HUDEP-2 (cell line): ENCODE results near the gene MPZL2.

Source experiments
- DNase-seq, 76 experiments: peaks; one replicate each; lab custom pipeline; 2025; ENCODE audit not compliant: unreplicated experiment in 76 of 76; lab: John Stamatoyannopoulos, UW

Gene MPZL2

DNA sequence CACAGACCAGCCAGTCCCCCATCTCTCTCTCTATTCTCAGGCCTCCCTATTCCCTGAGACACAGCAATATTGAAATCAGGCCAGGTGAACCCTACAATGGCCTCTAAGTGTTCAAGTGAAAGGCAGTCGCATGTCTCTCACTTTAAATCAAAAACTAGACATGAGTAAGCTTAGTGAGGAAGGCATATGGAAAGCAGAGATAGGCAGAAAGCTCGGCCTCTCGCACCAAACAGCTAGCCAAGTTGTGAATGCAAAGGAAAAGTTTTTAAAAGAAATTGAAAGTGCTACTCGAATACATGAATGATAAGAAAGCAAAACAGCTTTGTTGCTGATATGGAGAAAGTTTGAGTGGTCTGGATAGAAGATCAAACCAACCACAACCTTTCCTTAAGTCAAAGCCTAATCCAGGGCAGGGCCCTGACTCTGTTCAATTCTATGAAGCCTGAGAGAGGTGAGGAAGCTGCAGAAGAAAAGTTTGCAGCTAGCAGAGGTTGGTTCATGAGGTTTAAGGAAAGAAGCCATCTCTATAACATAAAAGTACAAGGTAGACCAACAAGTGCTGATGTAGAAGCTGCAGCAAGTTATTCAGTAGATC lies 19.8 kb upstream of the MPZL2 start:
- DNase-seq: no peak

DNA sequence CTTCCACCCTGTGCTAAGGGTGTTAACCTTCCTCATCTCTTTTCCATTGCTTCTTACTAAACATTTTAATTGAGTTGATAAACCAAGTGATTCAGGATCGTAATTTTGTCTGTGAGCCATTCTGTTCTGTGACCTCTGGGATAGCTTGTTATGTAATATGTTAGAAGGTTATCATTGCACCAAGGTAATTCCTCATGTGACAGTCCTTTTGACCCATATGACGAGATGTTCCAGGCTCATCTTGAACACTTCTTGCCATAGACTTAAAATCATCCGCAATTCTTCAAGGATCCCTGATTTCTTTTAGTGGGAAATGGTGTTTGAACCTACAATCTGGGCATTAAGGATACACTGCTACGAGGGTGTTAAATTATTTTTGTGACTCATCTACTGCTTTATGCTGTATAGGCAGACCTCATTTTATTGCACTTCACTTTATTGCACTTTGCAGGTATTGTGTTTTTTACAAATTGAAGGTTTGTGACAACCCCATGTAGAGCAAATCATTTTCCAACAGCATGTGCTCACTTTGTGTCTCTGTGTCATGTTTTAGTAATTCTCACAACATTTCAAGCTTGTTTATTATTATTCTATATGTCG lies 19.0 kb upstream of the MPZL2 start:
- DNase-seq: no peak

GRCh38 chr11:118282606-118283005 lies 18.5 kb upstream of the MPZL2 start:
- no peak for DNase-seq

DNA sequence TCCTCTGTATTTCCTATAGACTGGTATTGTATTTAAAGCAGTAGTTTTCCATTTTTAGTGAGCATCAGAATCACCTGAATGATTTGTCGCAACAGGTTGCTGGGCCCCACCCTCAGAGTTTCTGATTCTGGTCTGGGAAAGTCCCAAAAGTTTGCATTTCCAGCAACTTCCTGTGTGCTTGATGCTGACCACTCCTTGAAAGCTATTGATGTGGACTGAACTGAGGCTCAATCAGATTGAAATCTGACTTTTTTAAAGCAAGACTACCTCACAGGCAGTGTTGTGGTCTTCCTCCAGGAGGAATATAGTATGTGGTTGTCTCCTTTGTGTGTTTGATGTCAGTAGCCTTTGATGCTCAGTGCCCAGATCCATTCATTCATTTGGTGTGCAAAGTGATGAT lies 17.2 kb upstream of the MPZL2 start:
- DNase-seq: no peak

DNA sequence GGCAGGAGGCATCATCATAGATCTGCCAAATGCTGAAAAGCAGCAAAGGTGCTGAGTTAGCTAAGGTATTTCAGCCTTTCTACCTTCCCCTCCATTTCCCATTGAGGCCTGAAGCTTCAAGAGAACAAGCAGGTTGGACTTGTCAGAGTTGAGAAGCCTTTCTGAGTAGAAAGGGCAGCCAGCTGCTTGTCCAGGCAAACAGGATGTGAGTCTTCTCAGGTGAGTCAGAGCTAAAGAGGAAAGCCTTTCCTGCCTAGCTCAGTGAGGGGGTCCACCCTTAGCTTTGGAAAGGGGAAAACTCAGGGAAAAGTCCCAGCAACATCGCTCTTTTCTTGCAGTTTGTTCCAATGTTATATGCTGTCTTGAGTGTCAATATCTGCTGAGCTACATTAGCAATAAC lies 13.2 kb upstream of the MPZL2 start:
- DNase-seq: no peak

DNA sequence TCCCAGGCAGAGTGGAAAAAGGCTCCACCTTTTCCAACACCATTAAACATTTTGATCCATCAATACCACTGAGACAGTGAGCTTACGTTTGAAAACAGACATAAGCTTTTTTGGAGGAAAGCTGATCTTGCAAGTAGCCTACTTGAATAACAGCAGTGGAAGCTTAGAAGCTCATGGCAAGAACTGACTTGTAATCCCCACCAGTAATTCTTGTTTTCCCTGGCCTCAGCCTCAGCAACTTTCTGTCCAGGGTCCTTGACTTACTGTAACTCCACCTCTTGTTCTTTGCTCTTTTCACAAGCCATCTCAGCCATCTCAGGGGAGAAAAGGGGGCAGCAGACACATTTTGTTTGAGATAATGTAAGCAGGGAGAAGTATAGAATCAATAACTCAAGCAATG lies 12.3 kb upstream of the MPZL2 start:
- DNase-seq: no peak

DNA sequence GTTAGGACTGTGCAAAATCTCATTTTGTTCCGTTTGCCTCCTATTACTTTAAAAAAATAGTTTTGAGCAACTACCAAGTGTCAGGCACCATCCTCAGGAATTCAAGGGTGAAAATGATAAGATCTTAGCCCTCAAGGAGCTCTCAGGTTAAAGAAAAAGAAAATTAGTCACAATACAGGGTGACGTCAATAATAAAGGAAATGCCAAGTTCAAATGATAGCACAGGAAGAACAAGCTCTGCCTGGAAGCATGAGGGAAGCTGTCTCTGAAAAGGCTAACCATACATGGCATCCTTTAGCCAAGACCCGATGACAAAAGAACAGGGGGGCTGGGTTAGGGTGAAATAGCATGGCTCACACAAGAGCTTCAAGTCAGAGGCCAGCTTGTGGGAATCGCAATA lies 11.1 kb upstream of the MPZL2 start:
- no peak for DNase-seq

GRCh38 chr11:118274186-118274585 lies 10.1 kb upstream of the MPZL2 start:
- DNase-seq: no peak

GRCh38 chr11:118272001-118272400 lies 7.9 kb upstream of the MPZL2 start:
- DNase-seq: no peak

DNA sequence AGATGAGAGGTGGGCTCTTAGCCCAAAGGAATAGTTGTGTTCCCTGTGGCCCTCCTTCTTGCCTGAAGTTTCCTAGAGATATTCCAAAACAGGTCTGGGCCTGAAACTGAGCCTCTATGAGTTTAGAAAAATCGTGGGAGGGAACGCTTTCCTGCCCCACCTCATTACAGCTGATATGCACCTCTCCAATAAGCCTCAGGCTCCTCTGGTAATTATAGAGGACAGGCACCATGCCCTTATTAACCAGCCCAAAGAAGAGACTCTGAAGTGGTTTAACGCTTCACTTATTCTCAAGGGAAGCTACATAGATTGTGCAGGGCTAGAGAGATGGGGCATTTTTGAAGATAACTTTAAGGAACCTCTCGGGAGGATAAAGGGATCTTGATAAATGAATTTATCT lies 3.4 kb upstream of the MPZL2 start:
- no peak for DNase-seq

GRCh38 chr11:118265954-118266353 lies 1.9 kb upstream of the MPZL2 start:
- no peak for DNase-seq

- no peak for DNase-seq
Observed at GRCh38 chr11:118264569-118265465, 720 bp upstream of the MPZL2 start.

DNA sequence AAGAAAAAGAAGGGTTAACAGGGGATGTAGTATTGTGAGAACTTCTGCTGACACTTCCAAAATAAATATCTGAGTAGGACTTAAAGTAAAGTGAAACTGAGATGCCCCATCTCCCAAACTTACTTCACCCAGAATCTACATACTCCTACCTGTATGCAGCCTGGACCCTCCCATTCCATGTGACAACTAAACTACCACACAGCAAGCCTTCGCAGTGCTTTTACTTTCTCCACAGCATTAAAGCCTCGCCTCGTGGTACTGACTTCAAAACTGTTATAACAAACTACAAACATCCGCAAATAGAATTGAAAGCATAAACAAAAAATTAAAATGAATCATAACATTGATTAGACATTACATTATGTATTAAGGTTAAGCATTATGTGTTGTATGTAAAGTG lies 985 bp downstream of the MPZL2 start:
- DNase-seq: no peak

- DNase-seq: no peak
Observed at GRCh38 chr11:118260353-118260752, 3.7 kb downstream of the MPZL2 start.

- DNase-seq: no peak
Observed at GRCh38 chr11:118259138-118259537, 5.0 kb downstream of the MPZL2 start.

- no peak for DNase-seq
Observed at GRCh38 chr11:118258410-118258809, 5.7 kb downstream of the MPZL2 start.

GRCh38 chr11:118252688-118253087 lies 11.4 kb downstream of the MPZL2 start:
- no peak for DNase-seq

DNA sequence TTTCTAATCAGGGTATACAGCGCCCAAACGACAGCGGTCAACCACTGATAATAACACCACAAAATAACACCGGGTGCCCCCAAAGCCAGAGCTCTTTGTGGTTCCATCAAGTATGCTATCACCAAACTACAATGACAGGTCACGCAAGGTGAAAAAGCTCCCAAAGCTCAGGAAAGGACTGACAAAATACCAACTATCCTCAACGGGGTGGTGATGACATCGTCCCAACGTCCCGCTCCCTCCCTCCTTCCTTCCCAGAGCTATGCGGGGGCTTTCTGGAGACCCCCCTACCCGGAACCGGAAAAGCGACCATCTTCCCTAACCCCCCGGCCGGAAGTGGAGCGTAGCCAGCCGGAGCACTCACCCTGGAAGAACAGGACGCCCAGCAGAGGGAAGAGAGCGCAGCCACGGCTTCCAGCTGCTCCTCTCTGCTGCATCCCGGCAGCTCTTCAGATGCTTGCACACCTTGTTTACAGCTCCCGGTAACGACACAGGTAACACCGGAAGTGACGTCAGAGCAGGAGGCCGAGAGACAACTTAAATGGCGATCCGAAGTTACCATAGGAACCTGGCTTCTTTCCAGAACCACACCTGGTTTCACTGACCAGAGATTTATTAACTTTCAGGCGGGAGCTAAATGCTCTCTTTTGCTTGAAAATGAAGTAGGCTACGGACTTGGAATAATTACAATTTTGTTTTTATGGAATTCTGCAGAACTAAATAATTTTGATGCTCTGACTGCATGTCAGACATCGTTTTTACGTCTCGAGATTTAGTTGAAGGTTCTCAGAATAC lies 12.0 kb downstream of the MPZL2 start, which contains the start of gene MPZL3:
Gene MPZL3 (minus strand): TSS at position 508 of the 795 bp plus-strand sequence. CDS start 71 bp downstream, at position 437.
- peak in 59 of 76 experiments; percentile 4 to 60 (median 31) for DNase-seq

- no peak for DNase-seq
Observed at GRCh38 chr11:118247041-118247440, 17.1 kb downstream of the MPZL2 start.

- no peak for DNase-seq
Observed at GRCh38 chr11:118245936-118246562, 18.0 kb downstream of the MPZL2 start.
